HG03442 (cell line): ENCODE data around the gene SLC39A6.
"Not testable (repeated sequence)": the region's sequence is repeated elsewhere in the genome, so short reads cannot be mapped to it uniquely, and the experiment has no call there.

Experiments used
- ATAC-seq: cut with Tn5 transposase; IDR thresholded peaks from one replicate; pipeline ENCODE4 v1.9.1; 2021; ENCODE audit warnings: mild to moderate bottlenecking, moderate library complexity; ENCODE audit not compliant: unreplicated experiment

SLC39A6 gene

GRCh38 chr18:36139245-36139644 lies 10.1 kb upstream of the SLC39A6 start:
- ATAC-seq = no peak

- no peak for ATAC-seq
Observed at GRCh38 chr18:36135264-36135663, 6.1 kb upstream of the SLC39A6 start.

GRCh38 chr18:36132756-36133155 lies 3.6 kb upstream of the SLC39A6 start:
- no peak for ATAC-seq

GRCh38 chr18:36131692-36132483 lies 2.7 kb upstream of the SLC39A6 start:
- ATAC-seq = no peak

GRCh38 chr18:36130883-36131653 lies 1.9 kb upstream of the SLC39A6 start:
- ATAC-seq = no peak

- ATAC-seq = peak; percentile 19
Observed at GRCh38 chr18:36130039-36130831, 1.1 kb upstream of the SLC39A6 start.

GRCh38 chr18:36128907-36129299 lies 237 bp downstream of the SLC39A6 start:
- peak; percentile 15 for ATAC-seq

- no peak for ATAC-seq
Observed at GRCh38 chr18:36128530-36128870, 640 bp downstream of the SLC39A6 start.

GRCh38 chr18:36127836-36128529 lies 1.2 kb downstream of the SLC39A6 start:
- ATAC-seq = no peak

GRCh38 chr18:36126668-36127067 lies 2.5 kb downstream of the SLC39A6 start:
- no peak for ATAC-seq

GRCh38 chr18:36124841-36125240 lies 4.3 kb downstream of the SLC39A6 start:
- ATAC-seq = no peak

- ATAC-seq = no peak
Observed at GRCh38 chr18:36120297-36120696, 8.8 kb downstream of the SLC39A6 start.

GRCh38 chr18:36116771-36117170 lies 12.4 kb downstream of the SLC39A6 start:
- ATAC-seq = not testable (repeated sequence)

GRCh38 chr18:36114738-36115137 lies 14.4 kb downstream of the SLC39A6 start:
- ATAC-seq = no peak

GRCh38 chr18:36114251-36114650 lies 14.9 kb downstream of the SLC39A6 start:
- ATAC-seq = no peak

GRCh38 chr18:36112302-36112701 lies 16.8 kb downstream of the SLC39A6 start:
- no peak for ATAC-seq

GRCh38 chr18:36109737-36110136 lies 19.4 kb downstream of the SLC39A6 start:
- ATAC-seq = no peak

- no peak for ATAC-seq
Observed at GRCh38 chr18:36108601-36109000, 20.5 kb downstream of the SLC39A6 start.

GRCh38 chr18:36108196-36108595 lies 20.9 kb downstream of the SLC39A6 start:
- no peak for ATAC-seq

- ATAC-seq = no peak
Observed at GRCh38 chr18:36107477-36107876, 21.7 kb downstream of the SLC39A6 start.

- ATAC-seq = no peak
Observed at GRCh38 chr18:36104749-36105148, 24.4 kb downstream of the SLC39A6 start.
